ENCODE data around the gene ADIPOR2.

Gene ADIPOR2

GRCh38 chr12:1791104-1791841, 100.4 kb downstream of the ADIPOR2 start:
- Histone ChIP-seq H3K9me3 (ENCODE audit: control insufficient read depth, low read length) (no peaks in the 10 kb centered on the region), H3K4me1 (ENCODE audit: control insufficient read depth, insufficient read depth, low read length) (peaks cover 3% of the 10 kb centered on the region), H3K27me3 (ENCODE audit: control insufficient read depth, insufficient read depth, low read length, poor library complexity, severe bottlenecking) (peaks cover 2% of the 10 kb centered on the region), H3K4me3 (ENCODE audit: insufficient read depth, low read depth, low read length) (no peak overlapping the region), H3K36me3 (ENCODE audit: control insufficient read depth, insufficient read depth, low read length) (peaks cover under 1% of the 10 kb centered on the region), H3K27ac (ENCODE audit: insufficient read depth, low read depth, low read length, poor library complexity, severe bottlenecking) (no peak overlapping the region)
- WGBS, 2 experiments, result 58 to 62% methylated on average over 9 to 10 of the region's 10 CpGs

- Histone ChIP-seq H3K4me3 (ENCODE audit: insufficient read depth, low read depth, low read length) (no peak overlapping the region), H3K36me3 (ENCODE audit: control insufficient read depth, insufficient read depth, low read length) (no peaks in the 10 kb centered on the region), H3K9me3 (ENCODE audit: control insufficient read depth, low read length) (no peaks in the 10 kb centered on the region), H3K4me1 (ENCODE audit: control insufficient read depth, insufficient read depth, low read length) (peaks cover 3% of the 10 kb centered on the region), H3K27ac (ENCODE audit: insufficient read depth, low read depth, low read length, poor library complexity, severe bottlenecking) (no peak overlapping the region), H3K27me3 (ENCODE audit: control insufficient read depth, insufficient read depth, low read length, poor library complexity, severe bottlenecking) (peaks cover 11% of the 10 kb centered on the region)
- 90% methylated on average over 6 of the region's 6 CpGs for WGBS, 2 experiments
These were observed 101.5 kb downstream of the ADIPOR2 start for GRCh38 chr12:1792406-1792805.

- H3K4me3 ChIP-seq (ENCODE audit: insufficient read depth, low read depth, low read length), result no peak overlapping the region
- H3K27ac ChIP-seq (ENCODE audit: insufficient read depth, low read depth, low read length, poor library complexity, severe bottlenecking), result no peak overlapping the region
- H3K4me1 ChIP-seq (ENCODE audit: control insufficient read depth, insufficient read depth, low read length), result peaks cover 3% of the 10 kb centered on the region
- 95% methylated on average over 26 of the region's 26 CpGs for WGBS, 2 experiments
- no peaks in the 10 kb centered on the region for H3K9me3 ChIP-seq (ENCODE audit: control insufficient read depth, low read length)
- H3K27me3 ChIP-seq (ENCODE audit: control insufficient read depth, insufficient read depth, low read length, poor library complexity, severe bottlenecking), result peaks cover 11% of the 10 kb centered on the region
- no peaks in the 10 kb centered on the region for H3K36me3 ChIP-seq (ENCODE audit: control insufficient read depth, insufficient read depth, low read length)
These were observed 102.7 kb downstream of the ADIPOR2 start for GRCh38 chr12:1793426-1794210.

- H3K36me3 ChIP-seq (ENCODE audit: control insufficient read depth, insufficient read depth, low read length), result no peaks in the 10 kb centered on the region
- peaks cover 3% of the 10 kb centered on the region for H3K4me1 ChIP-seq (ENCODE audit: control insufficient read depth, insufficient read depth, low read length)
- H3K4me3 ChIP-seq (ENCODE audit: insufficient read depth, low read depth, low read length), result no peak overlapping the region
- peaks cover 11% of the 10 kb centered on the region for H3K27me3 ChIP-seq (ENCODE audit: control insufficient read depth, insufficient read depth, low read length, poor library complexity, severe bottlenecking)
- no peaks in the 10 kb centered on the region for H3K9me3 ChIP-seq (ENCODE audit: control insufficient read depth, low read length)
- 94 to 95% methylated on average over 15 of the region's 15 CpGs for WGBS, 2 experiments
- no peak overlapping the region for H3K27ac ChIP-seq (ENCODE audit: insufficient read depth, low read depth, low read length, poor library complexity, severe bottlenecking)
These were observed 103.7 kb downstream of the ADIPOR2 start for GRCh38 chr12:1794440-1795090.

GRCh38 chr12:1795221-1795784, 104.4 kb downstream of the ADIPOR2 start:
- no peak overlapping the region for H3K4me3 ChIP-seq (ENCODE audit: insufficient read depth, low read depth, low read length)
- no peak overlapping the region for H3K27ac ChIP-seq (ENCODE audit: insufficient read depth, low read depth, low read length, poor library complexity, severe bottlenecking)
- H3K4me1 ChIP-seq (ENCODE audit: control insufficient read depth, insufficient read depth, low read length), result peaks cover 3% of the 10 kb centered on the region
- peaks cover 11% of the 10 kb centered on the region for H3K27me3 ChIP-seq (ENCODE audit: control insufficient read depth, insufficient read depth, low read length, poor library complexity, severe bottlenecking)
- H3K36me3 ChIP-seq (ENCODE audit: control insufficient read depth, insufficient read depth, low read length), result no peaks in the 10 kb centered on the region
- WGBS, 2 experiments, result 85 to 86% methylated on average over 19 of the region's 19 CpGs
- no peaks in the 10 kb centered on the region for H3K9me3 ChIP-seq (ENCODE audit: control insufficient read depth, low read length)

- Histone ChIP-seq H3K4me3 (ENCODE audit: insufficient read depth, low read depth, low read length) (peak overlapping the region; percentile 1), H3K27me3 (ENCODE audit: control insufficient read depth, insufficient read depth, low read length, poor library complexity, severe bottlenecking) (peaks cover 11% of the 10 kb centered on the region), H3K36me3 (ENCODE audit: control insufficient read depth, insufficient read depth, low read length) (no peaks in the 10 kb centered on the region), H3K9me3 (ENCODE audit: control insufficient read depth, low read length) (no peaks in the 10 kb centered on the region), H3K4me1 (ENCODE audit: control insufficient read depth, insufficient read depth, low read length) (peaks cover 3% of the 10 kb centered on the region), H3K27ac (ENCODE audit: insufficient read depth, low read depth, low read length, poor library complexity, severe bottlenecking) (no peak overlapping the region)
- WGBS, 2 experiments, result 20% methylated on average over 45 of the region's 45 CpGs
These were observed 105.1 kb downstream of the ADIPOR2 start for GRCh38 chr12:1795785-1796514.

GRCh38 chr12:1796515-1797010, 105.7 kb downstream of the ADIPOR2 start:
- Histone ChIP-seq H3K9me3 (ENCODE audit: control insufficient read depth, low read length) (no peaks in the 10 kb centered on the region), H3K4me3 (ENCODE audit: insufficient read depth, low read depth, low read length) (peak overlapping the region; percentile 27), H3K27ac (ENCODE audit: insufficient read depth, low read depth, low read length, poor library complexity, severe bottlenecking) (no peak overlapping the region), H3K27me3 (ENCODE audit: control insufficient read depth, insufficient read depth, low read length, poor library complexity, severe bottlenecking) (peaks cover 11% of the 10 kb centered on the region), H3K36me3 (ENCODE audit: control insufficient read depth, insufficient read depth, low read length) (no peaks in the 10 kb centered on the region), H3K4me1 (ENCODE audit: control insufficient read depth, insufficient read depth, low read length) (peaks cover 3% of the 10 kb centered on the region)
- WGBS, 2 experiments, result 59 to 62% methylated on average over 43 of the region's 43 CpGs

GRCh38 chr12:1797011-1797901, 106.4 kb downstream of the ADIPOR2 start:
- Histone ChIP-seq H3K9me3 (ENCODE audit: control insufficient read depth, low read length) (no peaks in the 10 kb centered on the region), H3K4me3 (ENCODE audit: insufficient read depth, low read depth, low read length) (peak overlapping the region; percentile 27), H3K27ac (ENCODE audit: insufficient read depth, low read depth, low read length, poor library complexity, severe bottlenecking) (no peak overlapping the region), H3K4me1 (ENCODE audit: control insufficient read depth, insufficient read depth, low read length) (peaks cover 3% of the 10 kb centered on the region), H3K27me3 (ENCODE audit: control insufficient read depth, insufficient read depth, low read length, poor library complexity, severe bottlenecking) (peaks cover 11% of the 10 kb centered on the region), H3K36me3 (ENCODE audit: control insufficient read depth, insufficient read depth, low read length) (no peaks in the 10 kb centered on the region)
- 65 to 72% methylated on average over 71 of the region's 71 CpGs for WGBS, 2 experiments

Measured in ectodermal cell (in vitro differentiated cells).